Heart left ventricle (tissue), 16 donors: ENCODE results near the gene KCNMA1. TPM values are rescaled to one million over a fixed set of nuclear protein-coding genes. Genes with fewer than 3 reads are reported as not detected.

Experiments
- ATAC-seq, 4 donors: fragments of 200-7000 bp; cut with Tn5 transposase; one replicate each; pipeline ENCODE4 v1.9.1; 2020 to 2022; ENCODE audit warnings: moderate library complexity in 4 of 4, mild to moderate bottlenecking in 3 of 4, moderate number of reproducible peaks in 1 of 4
- DNase-seq, 5 donors: peaks; one replicate each; pipeline ENCODE4 v3.0.0-alpha.2; 2020
- H3K27ac ChIP-seq, 12 donors: fragments of 200-600 bp; sonication (generic) in 4 of 12; one replicate each; pipeline versions ENCODE4 v1.5.0 to v1.8.0; 2016 to 2022; ENCODE audit warnings: mild to moderate bottlenecking in 2 of 12
- H3K27me3 ChIP-seq, 9 donors: fragments of 200-600 bp; sonication (generic) in 2 of 9; one replicate each; pipeline versions ENCODE4 v1.5.1 to v1.8.0; 2016 to 2022; ENCODE audit warnings: mild to moderate bottlenecking in 3 of 9
- H3K36me3 ChIP-seq, 9 donors: fragments of 200-600 bp; sonication (generic) in 2 of 9; one replicate each; pipeline versions ENCODE4 v1.5.0 to v1.8.0; 2018 to 2022; ENCODE audit warnings: mild to moderate bottlenecking in 2 of 9
- H3K4me1 ChIP-seq, 12 donors: fragments of 200-600 bp; sonication (generic) in 4 of 12; one replicate each; pipeline versions ENCODE4 v1.5.0 to v1.8.0; 2016 to 2022; ENCODE audit warnings: mild to moderate bottlenecking in 3 of 12
- H3K4me3 ChIP-seq, 12 donors: fragments of 200-600 bp; sonication (generic) in 4 of 12; one replicate each; pipeline versions ENCODE4 v1.5.0 to v1.8.0; 2017 to 2022; ENCODE audit warnings: mild to moderate bottlenecking in 9 of 12, moderate library complexity in 4 of 12
- H3K9me3 ChIP-seq, 12 donors: fragments of 200-600 bp; sonication (generic) in 4 of 12; one replicate each; pipeline versions ENCODE4 v1.5.0 to v1.8.0; 2016 to 2022; ENCODE audit warnings: mild to moderate bottlenecking in 1 of 12
- CTCF ChIP-seq, 12 donors: fragments of 200-600 bp; sonication (generic) in 4 of 12; IDR thresholded peaks; one replicate each; pipeline versions ENCODE4 v1.5.0 to v1.8.0; 2018 to 2022; ENCODE audit warnings: antibody characterized with exemption in 12 of 12, mild to moderate bottlenecking in 5 of 12
- POLR2A ChIP-seq, 2 donors: fragments of 450-650 bp; IDR thresholded peaks; one replicate each; pipeline ENCODE4 v1.6.1; 2017; ENCODE audit warnings: antibody characterized with exemption in 2 of 2, mild to moderate bottlenecking in 2 of 2, moderate library complexity in 2 of 2
- WGBS, 4 donors: extraction: QIAGEN DNeasy Blood & Tissue Kit in 2 of 4; methylation state at CpG; one replicate each; pipeline versions ENCODE4 v1.1.5 to v1.1.7; 2013 to 2018; 5-methylcytosine and 5-hydroxymethylcytosine counted together
- intact Hi-C, 10 donors: fragments of 100-400 bp; cut with DNase I; formaldehyde crosslinking; loops; one replicate each; pipeline versions ENCODE4 v1.11.1 to v1.14.2; 2022
- polyA plus RNA-seq, 2 donors: library from polyadenylated mRNA; stranded (reverse); fragments of 200-250 nt; gene quantifications; one replicate each; pipeline ENCODE4 v1.2.3, GENCODE V29; 2013
- total RNA-seq, 9 donors: library from RNA; depleted of rRNA in 2 of 9; stranded (reverse); fragments of >200 nt in 2 of 9; fragmentation: NEBNext Ultra II Directional in 3 of 9; extraction: Animal tissue kit (Norgen Biotek cat#: 25700) in 3 of 9; gene quantifications; one replicate each; pipeline versions ENCODE4 v1.1.0 to v1.2.4, GENCODE V29; 2016 to 2023
- donor health status: ischemic (EF 13 %, LVEDD 7.1; RV severe dilation, severe dysfunction).
- donor health status: healthy with polysubstance abuse.
- donor health status: DM: no; HTN: yes; CAD: no.
- donor health status: DM: no; HTN: no; CAD: no.
- donor health status: ischemic (EF 25% LVEDD 6.9; RV normal size, moderate dysfunction).
- donor health status: ischemic (EF 25% LVEDD 5.7; RV mildly dilated, moderate dysfunction).
- donor health status: healthy.
- donor health status: DM: yes; HTN: yes; CAD: no.
- donor health status: ischemic (EF 35%, LVEDD 5.7; RV mildly dilated, moderate dysfunction).
- donor health status: nonischemic (EF 11% LVEDD 7.7; RV severe dilation, severe dysfunction).
- donor health status: DM: yes; HTN: yes; CAD: no.
- donor health status: PGD.
- donor health status: ischemic (EF 29% LVEDD 5.4; RV normal size, mild dysfunction).
- donor health status: nonischemic (EF 23%, LVEDD 6.1; RV moderate dilation, normal function).

KCNMA1 gene
- total and polyA plus RNA-seq, 11 donors, result 0.39 to 8.7 (median 1.7) TPM

GRCh38 chr10:76977901-76978300 is 659.7 kb downstream of the KCNMA1 start:
- no peak for DNase-seq
- Histone ChIP-seq H3K4me1 (peaks cover 0 to 5% (median 0%) of the 10 kb centered on the region in 12 donors), H3K4me3 (no peak overlapping the region), H3K27me3 (no peaks in the 10 kb centered on the region), H3K27ac (no peak overlapping the region), H3K9me3 (no peaks in the 10 kb centered on the region), H3K36me3 (no peaks in the 10 kb centered on the region)
- no peak for TF ChIP-seq POLR2A (IDR thresholded peaks at IDR 0.05)
- TF ChIP-seq CTCF (IDR thresholded peaks at IDR 0.05), result no peak
- no peak for ATAC-seq
- WGBS, 4 donors, result 80 to 87% (median 86%) methylated on average over 7 of the region's 7 CpGs
- intact Hi-C loops, result no loop called here

GRCh38 chr10:76977046-76977445 is 660.6 kb downstream of the KCNMA1 start:
- no peak for DNase-seq
- WGBS, 4 donors, result 77 to 95% (median 92%) methylated on average over 3 of the region's 3 CpGs
- no peak for TF ChIP-seq CTCF (IDR thresholded peaks at IDR 0.05)
- no peak for TF ChIP-seq POLR2A (IDR thresholded peaks at IDR 0.05)

GRCh38 chr10:76976142-76976541 is 661.5 kb downstream of the KCNMA1 start:
- no peak for DNase-seq
- TF ChIP-seq POLR2A (IDR thresholded peaks at IDR 0.05) (no peak), CTCF (IDR thresholded peaks at IDR 0.05) (no peak)
- Histone ChIP-seq H3K4me1 (peaks cover 0 to 5% (median 0%) of the 10 kb centered on the region in 12 donors), H3K27ac (peak overlapping the region in 1 of 12 donors; percentile 45), H3K9me3 (no peaks in the 10 kb centered on the region), H3K4me3 (no peak overlapping the region), H3K36me3 (no peaks in the 10 kb centered on the region), H3K27me3 (no peaks in the 10 kb centered on the region)
- intact Hi-C loops, result no loop called here
- ATAC-seq, result no peak
- WGBS, 4 donors, result 91 to 100% (median 93%) methylated on average over 1 of the region's 1 CpG

More at GRCh38 chr10:76977046-76977445, 660.6 kb downstream of the KCNMA1 start:
- no peaks in the 10 kb centered on the region for H3K36me3 ChIP-seq
- H3K9me3 ChIP-seq, result no peaks in the 10 kb centered on the region
- peaks cover 0 to 5% (median 0%) of the 10 kb centered on the region in 12 donors for H3K4me1 ChIP-seq
- intact Hi-C loops, result no loop called here
- no peak overlapping the region for H3K4me3 ChIP-seq
- no peaks in the 10 kb centered on the region for H3K27me3 ChIP-seq
- no peak for ATAC-seq
- peak overlapping the region in 1 of 12 donors; percentile 45 for H3K27ac ChIP-seq

GRCh38 chr10:76975126-76975525 is 662.5 kb downstream of the KCNMA1 start:
- no peaks in the 10 kb centered on the region for H3K9me3 ChIP-seq
- H3K4me3 ChIP-seq, result no peak overlapping the region
- 67 to 83% (median 77%) methylated on average over 6 of the region's 6 CpGs for WGBS, 4 donors
- DNase-seq (no peak), ATAC-seq (no peak)
- no peaks in the 10 kb centered on the region for H3K27me3 ChIP-seq
- intact Hi-C loops, result no loop called here
- no peaks in the 10 kb centered on the region for H3K36me3 ChIP-seq
- peak overlapping the region in 1 of 12 donors; percentile 45 for H3K27ac ChIP-seq
- H3K4me1 ChIP-seq, result peaks cover 0 to 5% (median 0%) of the 10 kb centered on the region in 12 donors
- TF ChIP-seq POLR2A (IDR thresholded peaks at IDR 0.05), result no peak
- no peak for TF ChIP-seq CTCF (IDR thresholded peaks at IDR 0.05)
